GM12878 (cell line): ENCODE data around the gene SELPLG. TPM values are rescaled to one million over a fixed set of nuclear protein-coding genes. Genes with fewer than 3 reads are reported as not detected.

Experiments used
- E4F1 ChIP-seq: fragments of 450-650 bp; IDR thresholded peaks from 2 replicates; pipeline ENCODE4 v1.6.1; 2018; ENCODE audit warnings: borderline replicate concordance, mild to moderate bottlenecking; ENCODE audit not compliant: partially characterized antibody
- FOS ChIP-seq: IDR thresholded peaks from 3 replicates; pipeline ENCODE4 v1.6.1; 2011; ENCODE audit warnings: borderline replicate concordance; ENCODE audit not compliant: insufficient read length; ENCODE audit errors: extremely low read depth
- NR2C1 ChIP-seq: fragments of 450-650 bp; IDR thresholded peaks from 2 replicates; pipeline ENCODE4 v1.6.1; 2017; ENCODE audit warnings: antibody characterized with exemption, mild to moderate bottlenecking, moderate library complexity
- REST ChIP-seq: IDR thresholded peaks from 2 replicates; pipeline ENCODE4 v1.6.1; 2012; ENCODE audit warnings: mild to moderate bottlenecking, low read depth, low read length
- SKIL ChIP-seq: fragments of 450-650 bp; IDR thresholded peaks from 2 replicates; pipeline ENCODE4 v1.6.1; 2017; ENCODE audit warnings: mild to moderate bottlenecking, low read depth, inconsistent platforms; ENCODE audit not compliant: poor library complexity, severe bottlenecking
- polyA plus RNA-seq, 11 experiments: library from polyadenylated mRNA; depleted of rRNA in 4 of 11; unstranded in 6 of 11; stranded (reverse) in 5 of 11; fragments of >200 nt; fragmentation: Nextera tagmentation in 4 of 11; fragmentation: Illumina TruSeq in 1 of 11; extraction: Ambion mirVana in 4 of 11; extraction: Trizol in 1 of 11; gene quantifications; 1 replicate in 1 of 11; 2 replicates in 10 of 11; pipeline versions ENCODE4 v1.2.1 to v1.2.3, GENCODE V29; 2011 to 2016; ENCODE audit warnings: inconsistent platforms in 2 of 11, missing spikeins in 2 of 11, low read depth in 1 of 11
- total RNA-seq, 4 experiments: library from RNA; depleted of rRNA in 3 of 4; stranded (reverse); fragments of >200 nt in 3 of 4; fragmentation: Illumina TruSeq in 1 of 4; extraction: Trizol in 1 of 4; gene quantifications; 2 replicates each; pipeline versions ENCODE4 v1.2.1 to v1.2.3, GENCODE V29; 2013 to 2021
- TF ChIP-seq, protein P1 (sequence below): fragments of 450-650 bp; IDR thresholded peaks from 2 replicates; pipeline ENCODE4 v1.6.1; 2017; ENCODE audit warnings: antibody characterized with exemption, mild to moderate bottlenecking, moderate library complexity

The SELPLG gene
- total and polyA plus RNA-seq, 10 of the 15 experiments (the other 5 are each of a cell fraction or from before 2014, with no cell fraction given), result 3.2 to 32.3 (median 23.9) TPM

- TF ChIP-seq, protein P1, sequence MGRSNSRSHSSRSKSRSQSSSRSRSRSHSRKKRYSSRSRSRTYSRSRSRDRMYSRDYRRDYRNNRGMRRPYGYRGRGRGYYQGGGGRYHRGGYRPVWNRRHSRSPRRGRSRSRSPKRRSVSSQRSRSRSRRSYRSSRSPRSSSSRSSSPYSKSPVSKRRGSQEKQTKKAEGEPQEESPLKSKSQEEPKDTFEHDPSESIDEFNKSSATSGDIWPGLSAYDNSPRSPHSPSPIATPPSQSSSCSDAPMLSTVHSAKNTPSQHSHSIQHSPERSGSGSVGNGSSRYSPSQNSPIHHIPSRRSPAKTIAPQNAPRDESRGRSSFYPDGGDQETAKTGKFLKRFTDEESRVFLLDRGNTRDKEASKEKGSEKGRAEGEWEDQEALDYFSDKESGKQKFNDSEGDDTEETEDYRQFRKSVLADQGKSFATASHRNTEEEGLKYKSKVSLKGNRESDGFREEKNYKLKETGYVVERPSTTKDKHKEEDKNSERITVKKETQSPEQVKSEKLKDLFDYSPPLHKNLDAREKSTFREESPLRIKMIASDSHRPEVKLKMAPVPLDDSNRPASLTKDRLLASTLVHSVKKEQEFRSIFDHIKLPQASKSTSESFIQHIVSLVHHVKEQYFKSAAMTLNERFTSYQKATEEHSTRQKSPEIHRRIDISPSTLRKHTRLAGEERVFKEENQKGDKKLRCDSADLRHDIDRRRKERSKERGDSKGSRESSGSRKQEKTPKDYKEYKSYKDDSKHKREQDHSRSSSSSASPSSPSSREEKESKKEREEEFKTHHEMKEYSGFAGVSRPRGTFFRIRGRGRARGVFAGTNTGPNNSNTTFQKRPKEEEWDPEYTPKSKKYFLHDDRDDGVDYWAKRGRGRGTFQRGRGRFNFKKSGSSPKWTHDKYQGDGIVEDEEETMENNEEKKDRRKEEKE, result no peak
- TF ChIP-seq E4F1, result no peak
- TF ChIP-seq REST, result no peak
- TF ChIP-seq NR2C1, result no peak
- no peak for TF ChIP-seq FOS
- TF ChIP-seq SKIL, result no peak
- TF ChIP-seq, all 136 proteins: peak for 0
These were observed 58.3 kb downstream of the SELPLG start (continued) for GRCh38 chr12:108575199-108575912.
